SK-N-SH treated with all-trans-retinoic acid at 6 μM for 48 hours (cell line): Measurements from ENCODE around the gene DHCR7.

ENCODE experiments used
- ATAC-seq: fragments of 200-7000 bp; cut with Tn5 transposase; 3 replicates; pipeline ENCODE4 v1.9.1; 2020; ENCODE audit warnings: mild to moderate bottlenecking, moderate library complexity
- ARNTL ChIP-seq: fragments of 450-650 bp; formaldehyde crosslinking; IDR thresholded peaks from 2 replicates; pipeline ENCODE4 v1.5.0; 2020; ENCODE audit warnings: low read depth, mild to moderate bottlenecking, moderate library complexity, borderline replicate concordance
- CSDC2 ChIP-seq: fragments of 250-450 bp; sonication (Bioruptor Pico); IDR thresholded peaks from 2 replicates; pipeline ENCODE4 v1.5.0; 2020; ENCODE audit warnings: mild to moderate bottlenecking, moderate library complexity
- GLIS3 ChIP-seq: fragments of 250-450 bp; sonication (Bioruptor Pico); IDR thresholded peaks from 2 replicates; pipeline ENCODE4 v1.5.0; 2020; ENCODE audit warnings: mild to moderate bottlenecking, moderate library complexity
- POU6F1 ChIP-seq: fragments of 250-450 bp; sonication (Bioruptor Pico); IDR thresholded peaks from 2 replicates; pipeline ENCODE4 v1.8.0; 2021; ENCODE audit warnings: low read depth, mild to moderate bottlenecking, moderate library complexity, borderline replicate concordance
- PPARA ChIP-seq: fragments of 250-450 bp; sonication (Bioruptor Pico); IDR thresholded peaks from 2 replicates; pipeline ENCODE4 v1.5.0; 2020; ENCODE audit warnings: mild to moderate bottlenecking, borderline replicate concordance
- RARB ChIP-seq: fragments of 250-450 bp; sonication (Bioruptor Pico); IDR thresholded peaks from 2 replicates; pipeline ENCODE4 v1.8.0; 2021; ENCODE audit warnings: mild to moderate bottlenecking, moderate library complexity
- SNAI2 ChIP-seq: fragments of 250-450 bp; sonication (Bioruptor Pico); IDR thresholded peaks from 2 replicates; pipeline ENCODE4 v1.5.0; 2020; ENCODE audit warnings: mild to moderate bottlenecking, moderate library complexity
- TCF4 ChIP-seq: fragments of 250-450 bp; sonication (Bioruptor Pico); IDR thresholded peaks from 2 replicates; pipeline ENCODE4 v1.8.0; 2021; ENCODE audit warnings: mild to moderate bottlenecking, moderate library complexity, borderline replicate concordance
- TOX ChIP-seq: fragments of 250-450 bp; sonication (Bioruptor Pico); IDR thresholded peaks from 2 replicates; pipeline ENCODE4 v1.8.0; 2021; ENCODE audit warnings: mild to moderate bottlenecking, moderate library complexity, borderline replicate concordance
- TSHZ2 ChIP-seq: fragments of 250-450 bp; sonication (Bioruptor Pico); IDR thresholded peaks from 2 replicates; pipeline ENCODE4 v1.5.0; 2020; ENCODE audit warnings: mild to moderate bottlenecking, moderate library complexity
- ZC3H10 ChIP-seq: fragments of 250-450 bp; sonication (Bioruptor Pico); IDR thresholded peaks from 2 replicates; pipeline ENCODE4 v1.5.1; 2021; ENCODE audit warnings: mild to moderate bottlenecking, moderate library complexity
- ZFP3 ChIP-seq: fragments of 250-450 bp; sonication (Bioruptor Pico); IDR thresholded peaks from 2 replicates; pipeline ENCODE4 v1.5.0; 2020; ENCODE audit warnings: mild to moderate bottlenecking, moderate library complexity
- ZFP30 ChIP-seq: fragments of 450-650 bp; formaldehyde crosslinking; IDR thresholded peaks from 2 replicates; pipeline ENCODE4 v1.5.0; 2022; ENCODE audit warnings: mild to moderate bottlenecking, moderate library complexity
- ZNF565 ChIP-seq: fragments of 450-650 bp; formaldehyde crosslinking; conservative IDR thresholded peaks from 2 replicates; pipeline ENCODE4 v1.5.0; 2020; ENCODE audit warnings: low read depth, mild to moderate bottlenecking, moderate library complexity
- ZNF8 ChIP-seq: fragments of 450-650 bp; formaldehyde crosslinking; IDR thresholded peaks from 2 replicates; pipeline ENCODE4 v1.5.0; 2020; ENCODE audit warnings: mild to moderate bottlenecking, moderate library complexity
- TF ChIP-seq, protein P1 (sequence below): fragments of 250-450 bp; sonication (Bioruptor Pico); IDR thresholded peaks from 2 replicates; pipeline ENCODE4 v1.5.1; 2021; ENCODE audit warnings: mild to moderate bottlenecking, moderate library complexity

The DHCR7 gene

GRCh38 chr11:71463331-71464211, 15.4 kb upstream of the DHCR7 start:
- ATAC-seq: no peak
- TF ChIP-seq GLIS3 (CRISPR knock-in tag) (no peak), ZC3H10 (CRISPR knock-in tag) (no peak), POU6F1 (no peak), TOX (CRISPR knock-in tag) (no peak), ZNF8 (CRISPR knock-in tag) (no peak), ZFP30 (CRISPR knock-in tag) (no peak), ZFP3 (CRISPR knock-in tag) (no peak), ZNF565 (CRISPR knock-in tag) (no peak), RARB (CRISPR knock-in tag) (no peak)
- TF ChIP-seq, protein P1, sequence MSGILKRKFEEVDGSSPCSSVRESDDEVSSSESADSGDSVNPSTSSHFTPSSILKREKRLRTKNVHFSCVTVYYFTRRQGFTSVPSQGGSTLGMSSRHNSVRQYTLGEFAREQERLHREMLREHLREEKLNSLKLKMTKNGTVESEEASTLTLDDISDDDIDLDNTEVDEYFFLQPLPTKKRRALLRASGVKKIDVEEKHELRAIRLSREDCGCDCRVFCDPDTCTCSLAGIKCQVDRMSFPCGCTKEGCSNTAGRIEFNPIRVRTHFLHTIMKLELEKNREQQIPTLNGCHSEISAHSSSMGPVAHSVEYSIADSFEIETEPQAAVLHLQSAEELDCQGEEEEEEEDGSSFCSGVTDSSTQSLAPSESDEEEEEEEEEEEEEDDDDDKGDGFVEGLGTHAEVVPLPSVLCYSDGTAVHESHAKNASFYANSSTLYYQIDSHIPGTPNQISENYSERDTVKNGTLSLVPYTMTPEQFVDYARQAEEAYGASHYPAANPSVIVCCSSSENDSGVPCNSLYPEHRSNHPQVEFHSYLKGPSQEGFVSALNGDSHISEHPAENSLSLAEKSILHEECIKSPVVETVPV (CRISPR knock-in tag): no peak

GRCh38 chr11:71462726-71463125, 14.5 kb upstream of the DHCR7 start:
- TF ChIP-seq, protein P1 (CRISPR knock-in tag): no peak
- TF ChIP-seq TCF4 (CRISPR knock-in tag) (no peak), CSDC2 (no peak), TSHZ2 (no peak), ZFP3 (CRISPR knock-in tag) (no peak), PPARA (CRISPR knock-in tag) (no peak), ZNF8 (CRISPR knock-in tag) (no peak), POU6F1 (no peak), ARNTL (CRISPR knock-in tag) (no peak), RARB (CRISPR knock-in tag) (no peak)
- ATAC-seq: no peak

GRCh38 chr11:71461696-71462095, 13.5 kb upstream of the DHCR7 start:
- no peak for TF ChIP-seq ARNTL (CRISPR knock-in tag)
- TF ChIP-seq ZC3H10 (CRISPR knock-in tag): no peak
- TF ChIP-seq, protein P1 (CRISPR knock-in tag): no peak
- TF ChIP-seq SNAI2: no peak
- ATAC-seq: no peak
